Esophagus squamous epithelium (tissue), 5 donors: ENCODE measurements around the gene PHLPP1. TPM values are rescaled to one million over a fixed set of nuclear protein-coding genes. Genes with fewer than 3 reads are reported as not detected.

Source experiments
- DNase-seq: peaks from one replicate; lab custom pipeline; 2025; lab: John Stamatoyannopoulos, UW
- H3K27ac ChIP-seq, 4 donors: fragments of 200-600 bp; sonication (generic); one replicate each; pipeline ENCODE4 v1.5.1; 2016 to 2019; ENCODE audit warnings: mild to moderate bottlenecking in 1 of 4
- H3K27me3 ChIP-seq, 4 donors: fragments of 200-600 bp; sonication (generic); 1 replicate in 3 of 4; 2 replicates in 1 of 4; pipeline versions ENCODE4 v1.5.1 to v1.6.0; 2017 to 2021; ENCODE audit warnings: antibody characterized with exemption in 1 of 4
- H3K36me3 ChIP-seq, 3 donors: fragments of 200-600 bp; sonication (generic); one replicate each; pipeline ENCODE4 v1.5.1; 2016 to 2019
- H3K4me1 ChIP-seq, 3 donors: fragments of 200-600 bp; sonication (generic); one replicate each; pipeline ENCODE4 v1.5.1; 2017 to 2019
- H3K4me3 ChIP-seq, 4 donors: fragments of 200-600 bp; sonication (generic); 1 replicate in 3 of 4; 2 replicates in 1 of 4; pipeline ENCODE4 v1.5.1; 2016 to 2019; ENCODE audit warnings: mild to moderate bottlenecking in 2 of 4, moderate library complexity in 1 of 4
- H3K9me3 ChIP-seq, 3 donors: fragments of 200-600 bp; sonication (generic); one replicate each; pipeline ENCODE4 v1.5.1; 2016 to 2019
- CTCF ChIP-seq, 6 experiments: fragments of 450-650 bp in 4 of 6; fragments of 200-600 bp in 2 of 6; sonication (generic) in 2 of 6; IDR thresholded peaks; one replicate each; pipeline ENCODE4 v1.5.1; 2016 to 2019; ENCODE audit warnings: antibody characterized with exemption in 6 of 6, mild to moderate bottlenecking in 4 of 6, moderate library complexity in 4 of 6
- POLR2A ChIP-seq, 4 donors: fragments of 450-650 bp; IDR thresholded peaks; one replicate each; pipeline ENCODE4 v1.6.1; 2017; ENCODE audit warnings: antibody characterized with exemption in 4 of 4, mild to moderate bottlenecking in 4 of 4, moderate library complexity in 3 of 4
- WGBS, 2 donors: methylation state at CpG; one replicate each; pipeline ENCODE4 v1.1.5; 2018; 5-methylcytosine and 5-hydroxymethylcytosine counted together
- intact Hi-C: fragments of 100-400 bp; cut with DNase I; formaldehyde crosslinking; loops from one replicate; pipeline ENCODE4 v1.15.0; 2022
- total RNA-seq, 4 donors: library from RNA; depleted of rRNA; stranded (reverse); fragments of >200 nt; gene quantifications; one replicate each; pipeline ENCODE4 v1.1.0, GENCODE V29; 2016
- donor health status: DM: yes; HTN: yes; CAD: no.

PHLPP1 gene
- total RNA-seq, 4 donors from 2014 or later: 10.1 to 16.6 (median 14.9) TPM

GRCh38 chr18:62729487-62730386 lies 14.4 kb downstream of the PHLPP1 start:
- Histone ChIP-seq H3K27me3 (no peaks in the 10 kb centered on the region), H3K36me3 (no peaks in the 10 kb centered on the region), H3K27ac (no peak overlapping the region), H3K9me3 (peaks cover 0 to 8% (median 0%) of the 10 kb centered on the region in 3 donors), H3K4me1 (no peaks in the 10 kb centered on the region), H3K4me3 (no peak overlapping the region)
- DNase-seq: no peak
- intact Hi-C loops: no loop called here
- WGBS, 2 donors: 85 to 91% methylated on average over 13 of the region's 13 CpGs
- TF ChIP-seq CTCF (IDR thresholded peaks at IDR 0.05): no peak
- no peak for TF ChIP-seq POLR2A (IDR thresholded peaks at IDR 0.05)

GRCh38 chr18:62730941-62731340 lies 15.6 kb downstream of the PHLPP1 start:
- Histone ChIP-seq H3K4me1 (no peaks in the 10 kb centered on the region), H3K27me3 (no peaks in the 10 kb centered on the region), H3K9me3 (peaks cover 0 to 8% (median 0%) of the 10 kb centered on the region in 3 donors), H3K27ac (no peak overlapping the region), H3K36me3 (no peaks in the 10 kb centered on the region), H3K4me3 (no peak overlapping the region)
- DNase-seq: no peak
- 76 to 80% methylated on average over 3 of the region's 3 CpGs for WGBS, 2 donors
- intact Hi-C loops: no loop called here
- no peak for TF ChIP-seq POLR2A (IDR thresholded peaks at IDR 0.05)

DNA sequence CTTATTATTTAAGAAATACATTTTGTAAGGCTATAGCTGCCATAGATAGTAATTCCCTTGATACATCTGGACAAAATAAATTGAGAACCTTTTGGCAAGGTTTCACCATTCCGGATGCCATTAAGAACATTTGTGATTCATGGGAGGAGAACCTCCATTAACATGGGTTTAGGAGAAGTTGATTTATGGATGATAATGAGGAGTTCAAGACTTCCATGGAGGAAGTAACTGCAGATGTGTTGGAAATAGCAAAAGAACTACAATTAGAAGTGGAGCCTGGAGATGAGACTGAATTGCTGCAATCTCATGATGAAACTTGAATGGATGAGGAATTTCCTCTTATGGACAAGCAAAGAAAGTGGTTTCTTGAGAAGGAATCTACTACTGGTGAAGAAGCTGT lies 17.3 kb downstream of the PHLPP1 start:
- no peak for TF ChIP-seq CTCF (IDR thresholded peaks at IDR 0.05)
- no peak for TF ChIP-seq POLR2A (IDR thresholded peaks at IDR 0.05)
- 88 to 90% methylated on average over 1 of the region's 1 CpG for WGBS, 2 donors
- no peaks in the 10 kb centered on the region for H3K27me3 ChIP-seq
- no peaks in the 10 kb centered on the region for H3K4me1 ChIP-seq
- H3K4me3 ChIP-seq: no peak overlapping the region
- no peak for DNase-seq
- H3K9me3 ChIP-seq: peaks cover 0 to 8% (median 0%) of the 10 kb centered on the region in 3 donors
- intact Hi-C loops: no loop called here
- no peaks in the 10 kb centered on the region for H3K36me3 ChIP-seq
- H3K27ac ChIP-seq: no peak overlapping the region

GRCh38 chr18:62734290-62734689 lies 18.9 kb downstream of the PHLPP1 start:
- Histone ChIP-seq H3K4me1 (peaks cover 0 to 4% (median 0%) of the 10 kb centered on the region in 3 donors), H3K27ac (no peak overlapping the region), H3K36me3 (no peaks in the 10 kb centered on the region), H3K27me3 (no peaks in the 10 kb centered on the region), H3K9me3 (peaks cover 0 to 8% (median 0%) of the 10 kb centered on the region in 3 donors), H3K4me3 (no peak overlapping the region)
- no peak for DNase-seq
- TF ChIP-seq POLR2A (IDR thresholded peaks at IDR 0.05) (no peak), CTCF (IDR thresholded peaks at IDR 0.05) (no peak)
- intact Hi-C loops: no loop called here
- WGBS, 2 donors: 67 to 90% methylated on average over 1 of the region's 1 CpG

- no peaks in the 10 kb centered on the region for H3K36me3 ChIP-seq
- TF ChIP-seq CTCF (IDR thresholded peaks at IDR 0.05) (no peak), POLR2A (IDR thresholded peaks at IDR 0.05) (no peak)
- H3K27me3 ChIP-seq: no peaks in the 10 kb centered on the region
- H3K4me3 ChIP-seq: no peak overlapping the region
- intact Hi-C loops: no loop called here
- H3K27ac ChIP-seq: no peak overlapping the region
- H3K4me1 ChIP-seq: peaks cover 0 to 15% (median 3%) of the 10 kb centered on the region in 3 donors
- DNase-seq: no peak
- 54 to 100% methylated on average over 1 of the region's 1 CpG for WGBS, 2 donors
- peaks cover 0 to 8% (median 0%) of the 10 kb centered on the region in 3 donors for H3K9me3 ChIP-seq
These were observed 20.0 kb downstream of the PHLPP1 start for GRCh38 chr18:62735387-62735786.
